ENCODE data around the gene CD300LB. TPM values are rescaled to one million over a fixed set of nuclear protein-coding genes. Genes with fewer than 3 reads are reported as not detected.
"Not testable (repeated sequence)": the region's sequence is repeated elsewhere in the genome, so short reads cannot be mapped to it uniquely, and the experiment has no call there.

Gene CD300LB
- total RNA-seq, 1 donor from 2014 or later = not detected

GRCh38 chr17:74578979-74579378 is 47.7 kb upstream of the CD300LB start:
- H3K4me3 Mint-ChIP-seq (ENCODE audit: unreplicated experiment) = no peak overlapping the region
- no peaks in the 10 kb centered on the region for H3K9me3 Mint-ChIP-seq (ENCODE audit: unreplicated experiment)
- H3K4me1 Mint-ChIP-seq (ENCODE audit: low read depth, unreplicated experiment) = no peaks in the 10 kb centered on the region

GRCh38 chr17:74574489-74575142 is 43.3 kb upstream of the CD300LB start:
- TF ChIP-seq EZH2 (IDR thresholded peaks at IDR 0.05; ENCODE audit: insufficient read depth, low read length) (no peak), CTCF (IDR thresholded peaks at IDR 0.05; ENCODE audit: insufficient read depth, low read depth, low read length) (no peak)
- Histone ChIP-seq H3K9ac (ENCODE audit: low read length) (no peak overlapping the region), H3K4me1 (ENCODE audit: insufficient read depth, low read length) (peaks cover 7% of the 10 kb centered on the region), H3K9me3 (ENCODE audit: insufficient read depth, low read depth, low read length) (no peaks in the 10 kb centered on the region), H3K27me3 (ENCODE audit: insufficient read depth, low read length) (peaks cover 25% of the 10 kb centered on the region), H3K36me3 (ENCODE audit: insufficient read depth, low read length) (no peaks in the 10 kb centered on the region), H4K20me1 (ENCODE audit: insufficient read depth, low read length) (no peaks in the 10 kb centered on the region), H3K4me3 (ENCODE audit: insufficient read depth, low read depth, low read length) (no peak overlapping the region), H2AFZ (ENCODE audit: low read depth, low read length) (no peak overlapping the region), H3K79me2 (ENCODE audit: insufficient read depth, low read length) (no peaks in the 10 kb centered on the region), H3K4me2 (ENCODE audit: low read length) (no peak overlapping the region), H3K27ac (ENCODE audit: low read depth, low read length) (no peak overlapping the region)
- no peak for FAIRE-seq
- no peak for DNase-seq (ENCODE audit: low read depth)
- Mint-ChIP-seq H3K27me3 (ENCODE audit: low read depth, unreplicated experiment) (peaks cover 30% of the 10 kb centered on the region), H3K4me3 (ENCODE audit: unreplicated experiment) (no peak overlapping the region), H3K27ac (ENCODE audit: unreplicated experiment) (no peak overlapping the region), H3K9me3 (ENCODE audit: unreplicated experiment) (peaks cover 8% of the 10 kb centered on the region), H3K36me3 (ENCODE audit: low read depth, unreplicated experiment) (peaks cover 2% of the 10 kb centered on the region), H3K4me1 (ENCODE audit: low read depth, unreplicated experiment) (peaks cover 7% of the 10 kb centered on the region)

More at GRCh38 chr17:74578979-74579378, 47.7 kb upstream of the CD300LB start:
- H3K36me3 Mint-ChIP-seq (ENCODE audit: low read depth, unreplicated experiment) = no peaks in the 10 kb centered on the region
- H3K4me1 ChIP-seq (ENCODE audit: insufficient read depth, low read length) = no peaks in the 10 kb centered on the region
- H3K9me3 ChIP-seq (ENCODE audit: insufficient read depth, low read depth, low read length) = peaks cover 5% of the 10 kb centered on the region
- H3K27ac ChIP-seq (ENCODE audit: low read depth, low read length) = no peak overlapping the region
- H3K27me3 ChIP-seq (ENCODE audit: insufficient read depth, low read length) = peaks cover 5% of the 10 kb centered on the region
- no peak overlapping the region for H3K9ac ChIP-seq (ENCODE audit: low read length)
- H2AFZ ChIP-seq (ENCODE audit: low read depth, low read length) = no peak overlapping the region
- H4K20me1 ChIP-seq (ENCODE audit: insufficient read depth, low read length) = no peaks in the 10 kb centered on the region
- no peak overlapping the region for H3K27ac Mint-ChIP-seq (ENCODE audit: unreplicated experiment)
- peaks cover 28% of the 10 kb centered on the region for H3K27me3 Mint-ChIP-seq (ENCODE audit: low read depth, unreplicated experiment)
- no peak for FAIRE-seq
- no peak for DNase-seq (ENCODE audit: low read depth)
- no peaks in the 10 kb centered on the region for H3K36me3 ChIP-seq (ENCODE audit: insufficient read depth, low read length)
- no peak overlapping the region for H3K4me3 ChIP-seq (ENCODE audit: insufficient read depth, low read depth, low read length)
- no peak overlapping the region for H3K4me2 ChIP-seq (ENCODE audit: low read length)
- TF ChIP-seq CTCF (IDR thresholded peaks at IDR 0.05; ENCODE audit: insufficient read depth, low read depth, low read length) (no peak), EZH2 (IDR thresholded peaks at IDR 0.05; ENCODE audit: insufficient read depth, low read length) (no peak)
- H3K79me2 ChIP-seq (ENCODE audit: insufficient read depth, low read length) = no peaks in the 10 kb centered on the region

GRCh38 chr17:74573635-74574034 is 42.4 kb upstream of the CD300LB start:
- Histone ChIP-seq H3K27me3 (ENCODE audit: insufficient read depth, low read length) (peaks cover 25% of the 10 kb centered on the region), H3K4me1 (ENCODE audit: insufficient read depth, low read length) (peaks cover 11% of the 10 kb centered on the region)
- H3K4me1 Mint-ChIP-seq (ENCODE audit: low read depth, unreplicated experiment) = peaks cover 13% of the 10 kb centered on the region
- not testable (repeated sequence) for H3K4me2 ChIP-seq (ENCODE audit: low read length); H3K4me3 Mint-ChIP-seq (ENCODE audit: unreplicated experiment); H2AFZ ChIP-seq (ENCODE audit: low read depth, low read length); H4K20me1 ChIP-seq (ENCODE audit: insufficient read depth, low read length); H3K27ac Mint-ChIP-seq (ENCODE audit: unreplicated experiment); H3K9me3 ChIP-seq (ENCODE audit: insufficient read depth, low read depth, low read length); H3K9me3 Mint-ChIP-seq (ENCODE audit: unreplicated experiment); H3K9ac ChIP-seq (ENCODE audit: low read length); H3K79me2 ChIP-seq (ENCODE audit: insufficient read depth, low read length); H3K4me3 ChIP-seq (ENCODE audit: insufficient read depth, low read depth, low read length); FAIRE-seq; H3K36me3 ChIP-seq (ENCODE audit: insufficient read depth, low read length); H3K27ac ChIP-seq (ENCODE audit: low read depth, low read length); H3K36me3 Mint-ChIP-seq (ENCODE audit: low read depth, unreplicated experiment)
- H3K27me3 Mint-ChIP-seq (ENCODE audit: low read depth, unreplicated experiment) = peaks cover 28% of the 10 kb centered on the region
- DNase-seq (ENCODE audit: low read depth) = peak; percentile 21

Measured in astrocyte (in vitro differentiated cells and primary cell).